ELR (cell line): ENCODE results near the gene OAF.

Experiments
- DNase-seq: peaks from one replicate; pipeline ENCODE4 v3.0.0-alpha.2; 2015; ENCODE audit warnings: low read depth

The OAF gene

DNA sequence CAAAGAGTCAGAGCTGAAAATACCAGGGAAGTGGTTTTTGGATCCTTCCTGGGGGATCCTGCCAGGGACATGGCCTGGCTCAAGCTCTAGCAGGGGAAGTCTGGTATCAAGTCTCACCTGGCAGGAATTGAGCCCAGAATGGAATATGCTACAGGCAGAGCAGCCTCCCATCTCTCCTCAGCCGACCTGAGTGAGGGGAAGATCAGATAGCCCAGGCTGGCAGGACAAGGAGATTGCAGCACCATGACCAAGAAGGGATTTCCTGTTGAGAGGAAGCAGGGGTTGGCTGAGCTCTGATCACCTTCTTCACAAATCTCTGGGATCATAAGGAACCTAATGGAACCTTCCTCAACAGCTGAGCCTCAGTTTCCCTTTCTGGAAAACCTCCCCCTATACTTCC is 13.0 kb downstream of the OAF start:
- no peak for DNase-seq

DNA sequence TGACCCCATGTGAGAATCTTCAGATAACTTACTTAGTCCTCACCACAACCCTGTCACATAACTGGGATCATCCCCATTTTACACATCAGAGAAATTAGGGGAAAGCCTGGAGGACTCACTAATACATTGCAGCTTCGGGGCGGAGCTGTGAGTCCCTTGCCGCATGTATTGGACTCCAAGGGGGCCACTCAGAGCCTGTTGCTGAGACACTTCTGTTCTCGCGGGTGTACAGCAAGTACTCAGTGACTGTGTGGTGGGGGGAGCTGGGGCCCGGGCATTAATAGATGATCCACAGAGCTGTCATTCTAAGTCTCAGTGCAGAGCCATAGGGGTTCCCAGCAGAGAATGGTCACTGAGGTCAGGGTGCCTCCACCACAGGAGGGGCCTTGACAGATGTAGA is 13.5 kb downstream of the OAF start:
- no peak for DNase-seq

DNA sequence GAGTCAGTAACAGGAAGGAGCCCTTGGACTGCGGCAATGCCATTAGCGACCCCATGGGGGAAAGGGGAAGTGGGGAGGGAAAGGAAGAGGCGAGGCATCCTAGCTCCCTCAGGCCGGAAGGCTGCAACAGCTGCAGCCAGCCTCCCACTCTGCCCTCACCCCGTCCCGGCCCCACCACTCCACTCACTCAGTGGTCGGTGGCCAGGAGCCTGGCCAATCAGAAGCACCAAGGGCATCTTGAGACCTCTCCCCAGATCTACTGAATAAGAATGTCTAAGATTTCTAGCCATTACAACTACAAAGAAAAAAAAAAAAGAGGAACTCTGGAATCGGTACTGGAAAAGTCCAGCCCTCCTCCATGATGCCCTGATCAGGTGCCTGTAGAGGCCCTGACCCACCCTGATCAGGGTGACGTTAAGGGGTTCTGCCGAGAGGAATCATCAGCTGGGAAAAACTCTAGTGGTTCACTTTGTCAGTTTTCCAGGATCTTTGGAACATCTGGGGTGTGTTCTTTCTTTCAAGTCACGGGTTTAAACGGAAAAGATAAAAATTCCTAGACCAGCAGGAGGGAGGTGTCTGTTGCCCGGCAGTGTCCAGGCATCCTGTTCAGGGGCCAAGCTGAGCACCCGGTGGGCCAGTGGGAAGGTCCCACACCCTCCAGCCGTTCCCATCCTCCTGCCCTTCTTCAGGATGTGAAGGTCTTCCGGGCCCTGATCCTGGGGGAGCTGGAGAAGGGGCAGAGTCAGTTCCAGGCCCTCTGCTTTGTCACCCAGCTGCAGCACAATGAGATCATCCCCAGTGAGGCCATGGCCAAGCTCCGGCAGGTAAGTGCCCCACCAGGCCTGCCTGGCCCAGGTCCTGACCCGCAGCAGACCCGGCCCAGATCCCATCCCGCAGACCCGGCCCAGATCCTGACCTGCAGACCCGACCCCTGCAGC is 14.4 kb downstream of the OAF start:
- DNase-seq = no peak

DNA sequence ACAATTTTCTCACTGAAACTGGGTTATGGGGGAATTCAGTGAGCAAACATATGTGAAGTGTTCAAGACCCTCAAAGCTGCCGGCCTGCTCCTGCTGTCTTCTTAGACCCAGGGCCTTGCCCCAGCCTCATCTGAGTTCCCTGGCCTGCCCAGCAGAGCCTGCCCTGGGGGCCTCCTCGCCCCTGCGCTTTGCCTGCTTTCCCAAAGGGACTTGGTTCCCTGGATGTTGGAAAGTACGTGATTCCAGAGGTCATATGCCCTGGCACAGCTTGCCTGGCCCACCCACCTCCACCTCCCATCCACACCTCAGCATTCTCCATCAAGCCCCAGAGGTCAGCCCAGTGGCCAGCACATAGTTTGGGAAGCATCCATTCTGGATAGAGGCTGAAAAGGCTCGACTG is 15.4 kb downstream of the OAF start:
- no peak for DNase-seq

DNA sequence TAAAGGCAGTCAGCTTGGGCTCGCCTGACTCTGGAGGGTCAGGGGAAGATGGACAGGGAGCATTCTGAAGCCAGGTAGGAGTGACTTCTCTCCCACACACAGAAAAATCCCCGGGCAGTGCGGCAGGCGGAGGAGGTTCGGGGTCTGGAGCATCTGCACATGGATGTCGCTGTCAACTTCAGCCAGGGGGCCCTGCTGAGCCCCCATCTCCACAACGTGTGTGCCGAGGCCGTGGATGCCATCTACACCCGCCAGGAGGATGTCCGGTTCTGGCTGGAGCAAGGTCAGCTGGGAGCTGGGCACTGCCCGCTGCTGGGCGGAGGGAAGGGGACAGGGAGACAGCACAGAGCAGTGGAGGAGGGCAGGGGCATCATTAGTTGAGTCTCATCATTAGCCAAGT is 15.9 kb downstream of the OAF start:
- no peak for DNase-seq

DNA sequence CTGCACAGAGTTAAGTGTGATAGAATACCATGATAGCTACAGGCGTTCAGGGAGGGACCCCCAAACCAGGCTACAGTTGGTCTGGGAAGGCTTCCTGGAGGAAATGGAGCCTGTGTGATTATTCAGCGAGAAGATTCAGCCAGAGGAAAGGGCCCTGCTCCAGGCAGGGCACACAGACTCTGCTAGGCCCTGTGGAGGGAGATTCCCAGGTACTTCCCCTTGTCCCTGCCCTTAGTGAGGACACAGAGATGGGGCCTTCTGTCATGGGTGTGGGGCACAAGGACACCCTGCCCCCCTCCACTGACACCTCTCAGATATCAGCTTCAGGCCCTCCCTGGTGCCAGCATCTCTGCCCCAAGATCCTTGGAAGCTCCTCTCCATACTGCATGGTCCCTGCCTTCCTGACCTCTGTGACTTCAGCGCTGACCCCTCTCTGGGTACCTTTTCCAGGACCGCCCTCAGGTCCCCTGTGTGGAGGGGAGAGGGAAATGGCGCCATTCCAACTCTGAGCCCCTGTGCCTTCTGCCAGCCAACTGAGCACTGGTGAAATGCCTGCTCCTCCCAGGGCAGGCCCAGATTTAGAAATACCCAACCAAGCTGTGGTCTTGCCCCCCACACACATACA is 16.5 kb downstream of the OAF start:
- no peak for DNase-seq

DNA sequence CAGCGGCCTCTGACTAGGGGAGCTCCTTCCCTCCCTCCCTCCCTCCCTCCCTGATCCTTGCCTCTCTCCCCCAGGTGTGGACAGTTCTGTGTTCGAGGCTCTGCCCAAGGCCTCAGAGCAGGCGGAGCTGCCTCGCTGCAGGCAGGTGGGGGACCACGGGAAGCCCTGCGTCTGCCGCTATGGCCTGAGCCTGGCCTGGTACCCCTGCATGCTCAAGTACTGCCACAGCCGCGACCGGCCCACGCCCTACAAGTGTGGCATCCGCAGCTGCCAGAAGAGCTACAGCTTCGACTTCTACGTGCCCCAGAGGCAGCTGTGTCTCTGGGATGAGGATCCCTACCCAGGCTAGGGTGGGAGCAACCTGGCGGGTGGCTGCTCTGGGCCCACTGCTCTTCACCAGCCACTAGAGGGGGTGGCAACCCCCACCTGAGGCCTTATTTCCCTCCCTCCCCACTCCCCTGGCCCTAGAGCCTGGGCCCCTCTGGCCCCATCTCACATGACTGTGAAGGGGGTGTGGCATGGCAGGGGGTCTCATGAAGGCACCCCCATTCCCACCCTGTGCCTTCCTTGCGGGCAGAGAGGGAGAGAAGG is 18.1 kb downstream of the OAF start:
- DNase-seq = peak; percentile 22

DNA sequence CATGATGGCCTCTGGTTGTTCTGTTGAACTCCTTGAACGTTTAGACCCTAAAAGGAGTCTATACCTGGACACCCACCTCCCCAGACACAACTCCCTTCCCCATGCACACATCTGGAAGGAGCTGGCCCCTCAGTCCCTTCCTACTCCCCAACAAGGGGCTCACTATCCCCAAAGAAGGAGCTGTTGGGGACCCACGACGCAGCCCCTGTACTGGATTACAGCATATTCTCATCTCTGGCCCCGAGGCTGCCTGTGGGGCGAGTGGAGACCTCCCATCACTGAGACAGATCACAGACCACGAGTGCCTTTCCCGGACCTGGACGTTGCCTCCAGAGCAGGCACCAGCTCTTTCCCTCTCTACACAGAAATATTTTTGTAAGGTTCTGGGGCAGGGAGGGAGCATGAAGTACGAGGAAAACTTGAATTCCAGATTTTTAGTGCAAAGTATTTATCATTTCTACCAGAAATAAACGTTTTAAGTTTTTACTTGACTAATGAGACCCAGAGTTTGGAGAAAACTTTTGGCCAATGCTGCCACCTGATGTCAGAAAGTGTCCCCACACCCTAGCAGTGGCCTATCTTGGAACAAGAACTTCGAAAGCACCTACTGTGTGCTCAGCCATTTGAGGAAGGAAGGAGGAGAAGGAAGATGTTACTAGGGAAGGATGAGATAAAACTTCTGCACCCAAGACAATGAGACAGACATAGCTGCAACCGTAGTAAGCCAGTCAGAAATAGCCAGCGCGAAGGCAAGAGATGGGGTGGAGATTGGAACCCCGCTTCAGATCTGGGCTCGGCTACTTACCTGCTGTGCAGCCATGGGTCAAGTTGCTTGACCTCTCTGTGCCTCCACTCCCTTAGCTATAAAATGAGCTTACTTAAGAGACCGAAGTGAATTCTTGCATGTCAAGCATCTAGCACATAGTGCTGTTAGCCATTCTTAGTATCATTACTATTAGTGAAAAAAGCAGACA is 18.9 kb downstream of the OAF start:
- peak; percentile 51 for DNase-seq

DNA sequence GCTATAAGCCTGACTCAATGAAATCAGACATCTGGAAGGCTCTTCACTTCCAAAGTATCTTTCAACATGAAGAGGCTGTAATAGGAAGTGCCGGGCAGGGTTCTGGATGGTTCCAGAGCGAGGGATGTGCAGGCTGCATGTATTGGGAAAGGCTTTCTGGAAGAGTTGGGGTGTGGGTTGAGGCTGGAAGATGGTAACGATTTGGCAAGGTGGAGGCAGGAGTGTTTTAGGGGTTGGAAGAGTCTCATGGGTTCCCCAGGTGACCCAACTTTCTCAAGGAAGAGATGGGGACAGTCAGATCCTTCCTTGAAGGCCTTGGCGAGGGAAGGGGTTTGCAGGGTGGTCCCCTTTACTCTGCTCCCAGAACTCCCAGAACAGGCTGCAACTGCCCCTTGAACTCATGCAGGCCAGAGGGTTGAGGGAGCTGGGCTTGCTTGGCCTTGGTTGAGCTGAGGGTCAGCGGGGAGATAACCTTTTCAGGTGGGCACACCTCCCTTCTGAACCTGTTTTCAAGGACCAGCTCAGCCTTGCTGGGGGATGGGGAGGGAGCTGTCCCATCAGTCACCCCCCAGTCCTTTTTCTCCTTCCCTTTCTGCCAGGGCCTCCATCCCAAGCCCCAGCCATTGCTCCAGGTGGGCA is 19.7 kb downstream of the OAF start:
- DNase-seq = no peak

DNA sequence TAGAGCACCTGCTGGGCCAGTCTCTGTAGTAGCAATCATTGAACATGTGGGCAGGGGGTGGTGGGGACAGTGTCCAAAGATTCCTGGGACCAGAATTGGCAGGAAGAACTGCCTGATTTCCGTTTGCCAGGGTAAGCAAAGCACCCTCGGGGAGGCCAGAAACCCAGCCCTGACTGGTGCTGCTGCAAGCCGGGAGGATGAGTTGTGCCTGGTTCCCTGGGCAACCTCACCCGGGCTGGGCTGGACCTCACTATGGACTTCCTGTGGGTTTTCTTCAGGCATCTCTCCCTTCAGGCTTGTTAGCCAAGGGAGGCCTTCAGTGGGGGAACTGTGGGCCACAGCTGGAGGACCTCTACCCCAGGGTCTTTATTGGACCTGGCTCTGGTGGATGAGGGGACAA is 21.1 kb downstream of the OAF start:
- DNase-seq = peak; percentile 30

DNA sequence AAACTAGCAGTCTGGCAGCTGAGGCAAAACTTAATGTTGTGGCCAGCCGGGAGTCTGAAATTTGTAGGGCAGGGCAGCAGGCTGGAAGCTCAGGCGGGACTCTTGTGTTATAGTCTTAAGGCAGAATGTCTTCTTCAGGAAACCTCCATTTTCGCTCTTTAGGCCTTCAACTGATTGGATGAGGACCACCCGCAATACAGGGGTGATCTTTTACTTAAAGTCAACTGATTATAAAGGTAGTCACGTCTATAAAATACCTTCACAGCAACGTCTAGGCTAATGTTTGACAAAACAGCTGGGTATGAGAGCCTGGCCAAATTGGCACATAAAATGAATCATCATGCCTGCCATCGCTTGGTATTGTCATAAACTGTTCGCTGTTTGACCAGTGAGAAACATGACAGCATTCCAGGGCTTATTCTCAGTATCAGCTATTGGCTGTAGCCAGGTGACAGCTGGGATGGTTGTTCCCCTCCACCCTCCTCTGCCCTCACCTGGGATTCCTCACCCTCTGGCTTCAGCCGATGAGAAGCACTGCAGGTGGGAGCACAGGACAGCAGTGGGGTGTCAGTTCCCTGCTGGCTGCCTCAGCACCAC is 22.5 kb downstream of the OAF start:
- DNase-seq = no peak

DNA sequence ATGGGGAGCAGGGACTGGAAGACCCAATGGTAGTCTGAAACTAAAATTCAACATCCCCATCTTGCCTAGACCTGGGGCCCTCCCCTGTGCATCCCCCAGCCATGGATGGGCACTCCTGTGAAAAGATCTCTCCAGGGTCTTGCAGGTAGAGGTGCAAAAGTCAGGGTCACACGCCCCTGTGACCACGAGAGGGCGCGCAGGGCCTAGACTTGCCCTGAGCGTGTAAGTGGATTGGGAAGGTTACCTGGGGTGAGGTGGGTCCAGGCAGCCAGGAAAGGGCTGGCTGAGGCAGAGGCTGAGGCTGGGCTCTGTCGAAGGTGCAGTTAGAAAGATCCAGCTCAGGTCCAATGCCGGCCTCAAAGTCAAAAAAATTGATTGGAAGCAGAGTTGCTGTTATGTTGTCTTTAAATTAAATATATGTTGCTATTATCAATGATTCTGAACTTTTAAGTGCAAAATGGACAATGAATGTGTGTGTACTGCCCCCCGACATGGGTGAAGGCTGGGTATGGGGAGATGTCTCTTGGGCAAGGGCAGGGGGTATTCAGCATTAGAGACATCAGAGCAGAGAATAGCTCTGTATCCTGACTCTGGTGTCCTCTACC is 24.3 kb downstream of the OAF start:
- peak; percentile 50 for DNase-seq

DNA sequence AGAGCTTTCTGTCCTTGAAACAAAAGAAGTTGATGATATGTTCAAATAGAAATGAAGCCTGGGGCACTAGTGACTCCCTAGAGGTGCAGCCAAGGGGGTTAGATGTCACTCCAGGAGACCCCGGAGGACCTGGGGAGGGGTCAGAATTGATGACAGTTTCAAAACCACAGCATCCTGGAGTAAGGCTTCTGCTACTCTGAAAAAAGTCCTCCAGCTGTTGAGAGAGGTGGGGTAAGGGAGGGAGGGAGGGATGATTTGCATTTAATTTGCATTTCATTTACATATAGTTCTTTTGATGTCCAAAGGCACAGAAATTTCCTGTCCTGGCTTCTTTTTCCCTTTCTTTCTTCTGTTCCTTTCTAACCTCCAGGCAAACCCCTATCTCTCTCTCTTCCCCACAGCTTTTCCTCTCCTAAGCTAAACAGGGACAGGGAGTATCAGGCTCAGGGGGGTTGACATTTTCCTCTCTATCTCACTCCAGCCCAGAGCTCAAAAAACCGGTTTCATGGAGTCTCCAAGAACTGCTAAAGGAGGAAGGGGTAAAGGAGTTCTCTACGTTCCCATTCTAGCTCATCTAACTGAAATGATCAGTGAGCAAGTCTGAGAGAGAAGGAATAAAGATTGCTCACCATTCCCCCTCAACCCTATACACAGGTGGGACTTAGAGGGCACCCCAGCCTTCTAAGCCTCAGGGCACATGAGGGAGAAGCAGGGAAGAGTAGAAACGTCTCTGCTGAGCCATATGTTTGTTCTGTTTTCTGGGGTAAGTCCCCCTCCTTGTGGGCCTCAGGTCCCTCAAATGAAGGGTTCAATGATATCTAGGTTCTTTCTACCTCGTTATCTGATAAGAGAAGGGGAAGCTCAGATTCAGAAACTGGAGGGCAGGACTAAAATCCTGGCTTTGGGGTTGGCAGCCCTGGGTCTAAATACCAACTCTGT is 25.6 kb downstream of the OAF start:
- DNase-seq = peak; percentile 73

DNA sequence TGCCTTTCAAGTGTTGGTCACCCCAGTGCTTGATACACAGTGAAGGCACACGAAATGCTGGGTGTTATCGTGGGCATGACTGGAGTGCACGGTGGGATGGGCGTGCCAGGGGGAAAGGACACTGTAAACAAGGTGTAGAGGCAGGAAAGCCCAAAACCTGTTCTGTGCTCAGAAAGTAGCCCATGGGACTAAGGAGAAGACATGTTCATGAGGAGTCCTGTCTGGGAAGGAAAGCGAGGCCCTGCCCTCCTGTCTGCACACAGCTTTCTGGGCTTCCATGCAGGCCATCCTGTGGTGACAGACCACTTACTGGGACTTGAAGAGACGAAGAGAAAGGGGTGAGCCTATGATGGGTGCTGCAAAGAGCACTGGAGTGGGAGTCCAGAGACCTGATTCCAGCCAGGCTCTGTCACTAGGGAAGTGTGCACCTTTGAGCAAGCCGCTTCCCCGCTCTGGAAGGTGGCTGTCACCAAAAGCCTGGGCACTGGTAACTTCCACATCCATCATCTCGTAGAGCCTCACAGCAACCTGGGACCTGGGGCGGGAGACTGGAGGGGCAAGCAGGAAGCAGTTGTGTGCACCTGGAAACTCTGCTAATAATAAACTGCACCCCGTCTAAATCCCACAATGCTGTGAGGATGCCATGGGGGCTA is 28.3 kb downstream of the OAF start:
- DNase-seq = no peak

DNA sequence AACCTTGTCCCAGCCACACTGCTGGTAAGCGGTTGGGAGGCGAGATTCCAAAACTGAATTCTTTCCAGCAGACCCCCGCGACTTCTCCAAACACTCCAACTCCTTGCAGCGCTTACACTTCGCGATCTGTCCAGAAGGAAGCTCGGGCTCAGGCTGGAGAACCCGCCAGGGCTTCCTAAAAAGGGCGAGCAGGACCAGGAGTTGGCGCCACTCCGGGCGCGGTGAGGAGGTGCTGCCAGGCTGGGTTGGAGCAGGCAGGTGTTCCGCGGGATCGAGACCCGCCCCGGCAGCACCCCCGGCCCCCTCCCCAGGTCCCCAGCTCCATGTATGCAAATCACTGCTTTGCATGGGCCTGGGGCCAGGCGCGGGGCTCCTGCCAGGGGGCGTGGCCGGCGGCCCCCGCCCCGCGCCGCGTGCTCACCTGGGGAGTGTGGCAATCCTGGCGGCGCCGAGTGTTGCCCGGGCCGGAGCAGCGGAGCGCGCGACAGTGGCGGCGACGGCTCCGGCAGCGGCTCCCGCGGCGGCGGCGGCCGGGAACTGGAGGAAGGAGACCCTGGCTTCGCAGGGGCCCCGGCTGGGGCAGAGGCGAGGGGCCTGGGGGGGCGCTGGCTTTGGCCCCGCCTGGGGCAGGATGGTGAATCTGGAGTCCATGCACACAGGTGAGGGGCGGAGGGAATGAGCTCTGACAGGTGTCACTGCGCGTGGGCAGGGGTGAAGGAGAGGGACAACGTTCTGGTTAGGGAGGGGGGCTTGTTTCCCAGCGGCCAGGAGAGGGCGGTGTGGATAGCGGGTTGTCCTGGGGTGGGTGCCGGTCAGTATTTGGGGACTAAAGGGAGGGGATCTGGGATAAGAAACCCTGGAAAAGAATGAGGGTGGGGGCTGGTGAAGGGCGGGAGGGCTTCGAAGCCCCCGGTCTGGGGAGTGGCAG is 29.1 kb downstream of the OAF start, which contains the start of gene POU2F3:
Gene POU2F3, plus strand, starts transcription at position 428 of the 928 bp plus-strand sequence. Its CDS starts 204 bp downstream, at position 632.
- DNase-seq = no peak

DNA sequence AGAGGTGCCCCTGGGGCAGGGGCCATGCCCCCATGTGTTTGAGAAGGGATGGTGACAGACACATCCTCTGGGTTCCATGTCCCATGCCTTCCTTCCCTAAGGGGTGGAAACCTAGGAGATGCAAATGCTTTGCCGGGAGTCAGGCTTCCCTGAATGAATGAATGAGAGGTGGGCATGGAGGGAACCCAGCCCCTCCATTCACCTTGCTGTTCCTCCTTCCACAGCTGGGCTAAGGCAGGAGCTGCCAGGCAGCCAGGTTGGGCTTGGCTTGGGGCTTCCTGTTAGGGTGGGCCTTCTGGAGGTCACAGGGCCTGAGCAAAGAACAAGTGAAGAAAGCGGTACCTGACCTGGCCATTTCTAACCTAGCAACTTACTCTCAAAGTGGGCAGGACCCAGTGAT is 30.0 kb downstream of the OAF start:
- no peak for DNase-seq

DNA sequence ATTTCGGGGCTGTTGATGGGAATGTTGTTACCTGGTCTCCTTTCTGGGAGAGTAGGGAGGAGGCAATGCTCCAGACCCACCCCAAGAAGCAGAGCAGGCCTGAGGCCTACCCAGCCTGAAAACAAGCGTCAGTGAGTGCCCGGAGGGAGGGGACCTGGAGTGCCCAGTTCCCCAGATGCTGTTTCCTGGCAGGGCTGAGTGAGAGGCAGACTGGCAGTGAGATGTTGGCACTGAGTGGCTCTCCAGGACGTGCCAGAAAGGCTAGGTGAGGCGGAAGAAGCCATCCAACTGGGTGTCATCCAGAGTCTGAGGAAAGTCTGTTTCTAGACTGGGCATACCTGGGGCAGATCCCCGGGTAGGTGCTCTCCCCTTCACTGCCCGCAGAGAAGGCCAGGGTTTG is 30.4 kb downstream of the OAF start:
- no peak for DNase-seq

DNA sequence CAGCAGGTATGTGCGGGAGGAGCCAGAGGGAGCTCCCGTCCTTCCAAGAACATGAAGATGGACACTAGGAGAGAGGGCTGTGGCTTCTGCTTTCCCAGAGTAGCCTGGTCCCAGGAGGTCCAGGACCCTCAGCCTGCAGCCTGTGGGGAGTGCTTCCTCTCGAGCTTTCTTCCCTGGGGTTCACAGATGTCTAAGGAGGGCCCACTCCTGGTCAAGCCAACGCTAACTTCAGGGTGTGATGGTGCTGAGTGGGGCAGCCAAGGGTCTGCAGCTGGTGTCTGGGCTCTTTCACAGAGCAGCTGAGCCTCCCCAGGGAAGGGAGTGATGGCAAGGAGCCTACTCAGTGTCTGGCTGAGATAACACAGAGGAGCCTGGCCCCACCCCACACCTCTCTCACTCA is 32.4 kb downstream of the OAF start:
- DNase-seq = no peak
